Activated T-helper 9 cell treated with anti-CD3 and anti-CD28 coated beads, Interleukin-2, amount 50 U/mL, for 16 hours (primary cell): ENCODE data around the gene COL6A2.
"Not testable (repeated sequence)": the region's sequence is repeated elsewhere in the genome, so short reads cannot be mapped to it uniquely, and the experiment has no call there.

Experiments used
- DNase-seq: peaks from one replicate; pipeline ENCODE4 v3.0.0-alpha.2; 2020; ENCODE audit warnings: low read depth

COL6A2 gene

GRCh38 chr21:46079352-46080170 is 18.4 kb upstream of the COL6A2 start:
- no peak for DNase-seq

DNA sequence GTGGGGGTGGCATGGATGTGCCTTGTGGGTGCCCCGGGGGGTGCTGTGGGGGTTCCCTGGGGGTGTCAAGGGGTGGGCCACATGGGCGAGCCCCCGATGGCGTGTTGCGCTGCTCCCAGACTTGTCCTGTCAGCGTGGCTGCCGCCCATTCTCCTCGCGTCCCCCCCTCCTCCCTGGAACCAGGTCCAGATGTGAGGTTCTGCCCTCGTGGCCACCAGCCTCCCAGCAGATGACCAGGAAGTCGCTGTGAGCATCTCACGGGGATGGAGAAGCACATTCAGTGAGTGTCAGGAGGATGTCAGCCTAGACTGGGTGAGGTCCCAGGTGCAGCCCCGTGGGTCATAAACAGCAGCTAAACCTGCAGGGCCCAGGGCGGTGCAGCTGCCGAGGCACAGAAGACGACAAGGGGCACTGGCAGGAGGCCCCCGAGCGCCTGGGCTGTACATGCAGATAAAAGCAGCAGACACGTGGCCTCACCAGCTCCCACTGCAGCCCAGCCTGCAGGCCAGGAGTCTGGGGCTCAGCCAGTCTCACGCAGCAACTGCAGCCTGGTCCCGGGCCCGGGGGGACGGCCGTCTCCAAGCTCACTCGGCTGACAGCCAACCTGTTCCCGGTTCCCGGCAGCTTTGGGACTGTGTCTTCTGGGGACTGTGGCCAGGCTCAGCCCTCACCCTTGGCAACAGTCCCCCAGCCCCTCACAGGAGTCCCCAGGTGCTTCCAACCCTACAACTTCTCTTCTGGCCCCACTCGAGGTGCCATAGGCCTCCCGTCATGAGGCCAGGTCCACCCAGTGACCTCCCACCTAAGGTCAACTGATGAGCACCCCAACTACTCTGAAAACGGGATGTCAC is 17.5 kb upstream of the COL6A2 start:
- DNase-seq = no peak

DNA sequence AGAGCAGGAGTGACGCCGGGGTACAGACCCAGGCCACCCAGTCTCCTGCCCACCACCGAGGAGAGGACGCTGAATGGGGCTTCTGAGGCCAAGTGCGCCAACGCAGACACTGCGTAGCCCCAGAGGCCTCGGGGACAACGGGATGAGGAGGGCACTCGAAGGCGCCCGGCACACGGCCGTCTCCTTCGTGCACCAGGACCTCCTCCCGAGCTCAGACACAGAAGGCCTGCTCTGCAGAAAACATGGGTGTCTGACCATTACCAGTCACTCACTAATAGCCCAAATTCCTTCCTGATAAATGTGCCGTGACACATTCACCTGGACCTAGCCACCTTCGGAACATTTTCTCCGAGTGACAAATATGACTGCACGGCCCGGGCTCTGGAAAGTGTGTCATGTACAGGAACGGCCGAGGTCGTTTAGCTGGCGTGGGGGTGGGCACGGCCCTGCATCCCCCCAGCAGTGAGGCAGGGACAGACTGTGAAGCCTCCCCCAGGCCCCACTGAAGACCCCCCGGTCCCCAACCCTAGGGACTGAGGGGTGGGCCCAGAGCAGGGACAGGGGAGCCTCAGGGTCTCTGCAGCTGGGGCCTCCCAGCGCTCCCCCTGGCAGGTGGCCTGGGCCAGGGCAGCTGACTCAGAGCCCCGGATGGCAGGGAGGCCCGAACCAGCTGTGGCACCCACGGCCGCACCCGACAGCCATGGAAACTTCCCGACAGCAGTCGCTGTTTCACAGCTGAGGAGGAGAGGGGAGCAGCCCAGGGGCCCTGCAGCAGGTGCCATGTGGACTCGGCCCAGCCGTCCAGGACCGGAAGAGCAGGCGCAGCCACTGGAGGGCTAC is 16.7 kb upstream of the COL6A2 start:
- DNase-seq = no peak

- no peak for DNase-seq
Measured at GRCh38 chr21:46081862-46082712, 15.8 kb upstream of the COL6A2 start.

GRCh38 chr21:46082713-46082962 is 15.3 kb upstream of the COL6A2 start:
- DNase-seq = no peak

- DNase-seq = no peak
Measured at GRCh38 chr21:46082963-46083790, 14.7 kb upstream of the COL6A2 start.

GRCh38 chr21:46083791-46084561 is 13.9 kb upstream of the COL6A2 start:
- no peak for DNase-seq

GRCh38 chr21:46084709-46085108 is 13.2 kb upstream of the COL6A2 start:
- no peak for DNase-seq

DNA sequence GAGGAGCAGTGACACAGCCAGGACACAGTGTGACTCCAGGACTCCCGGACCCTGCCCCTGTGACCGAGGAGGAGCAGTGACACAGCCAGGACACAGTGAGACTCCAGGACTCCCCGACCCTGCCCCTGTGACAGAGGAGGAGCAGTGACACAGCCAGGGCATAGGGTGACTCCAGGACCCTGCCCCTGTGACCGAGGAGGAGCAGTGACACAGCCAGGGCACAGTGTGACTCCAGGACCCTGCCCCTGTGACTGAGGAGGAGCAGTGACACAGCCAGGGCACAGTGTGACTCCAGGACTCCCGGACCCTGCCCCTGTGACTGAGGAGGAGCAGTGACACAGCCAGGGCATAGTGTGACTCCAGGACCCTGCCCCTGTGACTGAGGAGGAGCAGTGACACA is 12.7 kb upstream of the COL6A2 start:
- not testable (repeated sequence) for DNase-seq

GRCh38 chr21:46087641-46088040 is 10.3 kb upstream of the COL6A2 start:
- no peak for DNase-seq

DNA sequence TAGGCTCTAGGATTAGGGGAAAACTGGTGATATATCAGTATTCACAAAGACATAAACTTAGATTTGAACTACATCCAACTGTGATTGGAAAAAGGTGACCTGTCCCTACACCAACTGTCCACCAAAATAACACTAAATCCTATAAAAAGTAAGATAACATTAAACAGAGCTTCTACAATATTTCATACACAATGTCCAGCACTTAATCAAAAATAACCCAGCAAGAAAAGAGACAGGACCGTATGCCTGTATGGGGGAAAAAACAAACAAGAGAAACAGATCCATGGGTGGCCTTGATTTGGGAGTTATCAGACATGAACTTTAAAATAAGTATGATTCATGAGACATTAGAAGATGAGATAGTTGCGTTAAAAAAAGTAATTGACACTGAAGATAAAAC is 9.7 kb upstream of the COL6A2 start:
- no peak for DNase-seq

DNA sequence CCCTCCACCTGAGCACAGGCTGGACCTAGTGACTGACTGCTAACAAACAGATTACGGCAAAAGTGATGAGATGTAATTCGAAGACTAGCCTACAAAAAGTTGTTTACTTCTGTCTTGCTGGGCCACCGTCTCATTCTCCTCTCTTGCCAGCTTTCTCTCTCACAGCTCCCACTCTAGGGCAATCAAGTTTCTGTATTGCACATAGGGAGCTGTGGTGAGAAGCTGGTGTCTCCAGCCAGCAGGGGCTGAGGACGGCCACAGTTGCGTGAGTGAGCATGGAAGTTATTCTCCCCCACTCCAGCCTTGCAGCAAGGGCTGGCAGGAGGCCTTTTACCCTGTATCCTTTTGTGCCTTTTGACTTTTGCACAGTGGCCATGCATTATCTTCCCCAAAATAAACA is 8.6 kb upstream of the COL6A2 start:
- no peak for DNase-seq

GRCh38 chr21:46091118-46091517 is 6.8 kb upstream of the COL6A2 start:
- no peak for DNase-seq

DNA sequence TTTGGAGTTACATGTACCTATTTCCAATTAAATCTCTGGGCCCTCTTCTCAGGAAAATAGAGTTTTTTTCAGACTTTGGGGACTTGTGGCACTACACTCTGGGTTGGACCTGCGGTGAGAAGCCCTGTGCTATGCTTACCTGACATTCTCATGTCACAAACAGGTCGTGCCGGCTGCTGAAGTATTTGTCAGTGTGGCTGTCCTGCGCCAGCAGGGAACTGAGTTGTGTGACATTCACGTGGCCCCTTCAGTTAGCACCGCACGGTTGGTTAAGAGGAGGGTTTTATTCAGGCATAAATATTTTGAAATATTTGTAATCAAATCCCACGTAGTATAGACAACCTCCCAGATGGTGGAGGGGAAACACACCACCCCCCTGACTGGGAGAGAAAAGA is 6.3 kb upstream of the COL6A2 start:
- DNase-seq = no peak

DNA sequence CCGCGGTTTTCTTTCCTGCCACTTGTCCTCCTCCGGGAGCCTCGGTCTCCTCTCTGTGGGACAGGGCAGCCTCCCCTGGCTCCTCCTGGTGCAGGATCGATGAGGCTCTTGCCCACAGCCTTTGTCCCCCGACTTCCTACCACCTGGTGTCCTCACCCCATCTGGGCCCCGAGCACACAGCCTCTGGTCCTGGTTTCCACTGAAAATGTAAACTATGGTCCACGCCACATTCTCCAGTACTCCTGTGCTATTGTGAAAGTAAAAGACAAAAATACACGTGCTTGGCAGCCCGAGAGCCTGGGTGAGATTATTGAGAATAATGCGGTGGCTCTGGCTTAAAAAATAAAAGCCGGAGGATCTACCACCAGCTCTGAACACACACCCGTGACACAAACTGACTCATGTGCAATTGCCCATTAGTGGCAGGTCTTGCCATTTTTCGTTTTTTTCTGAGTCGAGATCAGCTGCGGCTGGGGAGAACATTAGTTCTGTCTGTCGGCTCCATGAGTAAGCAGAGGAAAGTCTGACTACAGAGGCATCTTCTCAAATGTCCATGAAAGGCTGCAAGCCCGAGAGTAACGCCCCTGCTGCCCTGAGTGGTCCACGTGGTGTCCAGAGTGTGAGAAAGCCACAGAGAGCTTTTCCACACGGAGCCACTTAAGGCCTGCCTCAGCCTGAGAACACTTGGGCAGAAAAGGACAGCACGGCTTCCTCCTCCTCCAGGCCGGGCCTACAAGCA is 5.7 kb upstream of the COL6A2 start:
- no peak for DNase-seq

DNA sequence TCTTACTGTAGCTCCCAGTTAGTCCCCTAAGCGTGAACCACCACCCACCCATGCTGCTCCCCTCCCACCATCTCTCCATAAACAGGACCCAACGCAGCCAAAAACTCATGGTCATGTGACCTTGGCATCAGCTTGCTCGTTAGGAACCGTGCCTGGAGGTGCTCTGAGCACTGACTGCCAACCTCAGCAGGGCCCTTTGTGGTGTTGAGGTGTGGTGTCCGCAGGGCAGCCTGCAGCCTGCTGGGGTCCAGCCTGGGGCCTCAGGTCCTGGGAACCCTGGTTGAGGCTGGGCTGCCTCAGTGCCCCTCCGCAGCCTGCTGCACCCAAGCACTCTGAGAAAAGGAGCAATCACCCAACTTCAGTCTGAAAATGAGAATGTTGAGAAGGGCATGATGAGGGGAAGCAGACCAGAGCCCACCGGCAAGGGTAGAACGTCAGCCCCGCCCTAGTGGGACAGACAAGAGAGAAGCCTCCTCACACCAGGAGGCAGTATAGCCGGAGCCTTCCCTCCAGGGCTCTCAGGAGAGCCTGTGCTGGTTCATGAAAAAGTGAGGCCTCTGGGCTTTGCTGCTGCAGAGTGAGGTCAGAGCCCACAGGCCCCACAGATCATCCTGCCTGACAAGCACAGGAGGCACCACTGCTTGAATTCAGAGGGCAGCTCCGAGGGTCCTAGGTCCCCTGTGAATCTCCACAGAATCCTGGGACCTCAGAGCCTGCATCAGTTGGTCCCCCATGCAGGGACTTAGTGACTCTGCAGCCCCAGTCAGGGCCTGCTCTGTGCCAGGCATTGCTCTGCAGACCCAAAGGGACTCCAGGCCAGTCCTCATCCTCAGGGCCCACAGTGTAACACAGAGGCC is 4.9 kb upstream of the COL6A2 start:
- DNase-seq = no peak

DNA sequence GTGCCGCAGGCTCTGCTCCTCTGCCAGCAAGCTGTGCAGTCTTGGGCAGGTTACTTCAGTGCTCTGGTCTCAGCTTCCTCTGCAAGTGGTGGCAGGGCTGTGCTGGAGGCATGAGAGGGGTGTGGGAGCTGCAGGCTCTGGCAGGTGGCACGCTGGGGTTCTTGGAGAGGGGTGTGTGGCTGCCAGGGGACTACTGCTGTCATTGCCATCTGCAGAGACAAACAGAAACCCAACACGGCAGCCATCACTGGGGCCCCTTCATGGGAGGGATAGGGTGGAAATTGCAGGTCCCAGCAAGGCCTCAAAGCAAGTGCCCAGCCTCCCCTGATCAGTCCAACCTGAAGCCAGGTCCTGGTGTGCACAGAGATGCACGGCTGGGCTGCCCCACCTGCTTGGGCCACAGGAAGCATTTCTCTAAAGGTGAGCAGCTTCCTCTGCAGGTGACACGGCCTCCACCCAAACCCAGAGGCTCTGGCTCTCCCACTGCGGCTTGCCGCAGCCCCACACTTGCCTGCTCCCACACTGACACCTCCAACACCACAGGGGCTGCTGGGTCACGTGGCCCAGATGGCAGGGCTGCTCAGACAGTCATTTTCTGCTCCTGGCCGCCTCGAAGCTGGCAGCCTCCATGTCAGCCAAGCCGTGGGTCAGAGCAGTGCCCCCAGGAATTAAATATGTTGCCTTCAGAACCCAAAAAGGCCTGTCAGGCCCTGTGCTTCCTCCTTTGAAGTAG is 4.1 kb upstream of the COL6A2 start:
- no peak for DNase-seq
